Measurements from ENCODE around the gene TECPR2.

TECPR2 gene

GRCh38 chr14:102434647-102435175, 72.0 kb downstream of the TECPR2 start:
- no peak for DNase-seq

- peak; percentile 42 to 60 for DNase-seq
These were observed 75.5 kb downstream of the TECPR2 start for GRCh38 chr14:102437997-102438915.

GRCh38 chr14:102439556-102439955, 76.8 kb downstream of the TECPR2 start:
- DNase-seq = no peak

GRCh38 chr14:102440392-102440791, 77.7 kb downstream of the TECPR2 start:
- no peak for DNase-seq

GRCh38 chr14:102442241-102443211, 79.8 kb downstream of the TECPR2 start:
- DNase-seq = no peak

GRCh38 chr14:102445066-102445465, 82.3 kb downstream of the TECPR2 start:
- no peak for DNase-seq

- DNase-seq = no peak
These were observed 82.9 kb downstream of the TECPR2 start for GRCh38 chr14:102445641-102446040.

- DNase-seq = no peak
These were observed 87.7 kb downstream of the TECPR2 start for GRCh38 chr14:102450206-102451063.

GRCh38 chr14:102451064-102451352, 88.3 kb downstream of the TECPR2 start:
- DNase-seq = no peak

GRCh38 chr14:102452302-102452701, 89.6 kb downstream of the TECPR2 start:
- DNase-seq = no peak

GRCh38 chr14:102454711-102455110, 92.0 kb downstream of the TECPR2 start:
- no peak for DNase-seq

GRCh38 chr14:102457509-102457908, 94.8 kb downstream of the TECPR2 start:
- no peak for DNase-seq

GRCh38 chr14:102461490-102462338, 99.0 kb downstream of the TECPR2 start:
- no peak for DNase-seq

GRCh38 chr14:102462391-102462790, 99.7 kb downstream of the TECPR2 start:
- no peak for DNase-seq

GRCh38 chr14:102464006-102464405, 101.3 kb downstream of the TECPR2 start:
- no peak for DNase-seq

GRCh38 chr14:102464846-102465341, 102.2 kb downstream of the TECPR2 start:
- DNase-seq = no peak

- no peak for DNase-seq
These were observed 106.5 kb downstream of the TECPR2 start for GRCh38 chr14:102469261-102469660.

GRCh38 chr14:102471921-102472790, 109.4 kb downstream of the TECPR2 start:
- no peak for DNase-seq

GRCh38 chr14:102472791-102473150, 110.0 kb downstream of the TECPR2 start:
- DNase-seq = no peak

- no peak for DNase-seq
These were observed 110.8 kb downstream of the TECPR2 start for GRCh38 chr14:102473559-102473958.

Measured in CD4-positive, alpha-beta T cell treated with Interferon alpha-2 for 1 hour (primary cell).